OCI-LY1 (cell line): ENCODE measurements around the gene F2R.

Source experiments
- H2AFZ ChIP-seq: fragments of 200-600 bp; sonication (generic), shearing (Covaris generic); 2 replicates; pipeline ENCODE4 v1.6.0; 2014; ENCODE audit warnings: antibody characterized with exemption, mild to moderate bottlenecking, low read length
- H3F3A ChIP-seq: fragments of 200-600 bp; sonication (generic), shearing (Covaris generic); 2 replicates; pipeline ENCODE4 v1.6.0; 2014; ENCODE audit warnings: mild to moderate bottlenecking, antibody characterized with exemption, low read length, moderate library complexity; ENCODE audit not compliant: insufficient read depth
- H3K27ac ChIP-seq: fragments of 200-600 bp; sonication (generic); 2 replicates; pipeline ENCODE4 v1.5.1; 2014; ENCODE audit warnings: low read length, mixed run types, mild to moderate bottlenecking, low read depth; ENCODE audit not compliant: poor library complexity, severe bottlenecking
- H3K27me3 ChIP-seq: fragments of 200-600 bp; sonication (generic); 2 replicates; pipeline ENCODE4 v1.6.0; 2014; ENCODE audit warnings: antibody characterized with exemption, mild to moderate bottlenecking, low read length, moderate library complexity; ENCODE audit not compliant: insufficient read depth
- H3K36me3 ChIP-seq: fragments of 200-600 bp; sonication (generic); 2 replicates; pipeline ENCODE4 v1.6.1; 2014; ENCODE audit warnings: mild to moderate bottlenecking, antibody characterized with exemption, low read length, moderate library complexity, mixed read lengths; ENCODE audit not compliant: insufficient read depth
- H3K4me1 ChIP-seq: fragments of 200-600 bp; sonication (generic); 2 replicates; pipeline ENCODE4 v1.5.1; 2014; ENCODE audit warnings: mild to moderate bottlenecking, low read length, moderate library complexity; ENCODE audit not compliant: insufficient read depth, severe bottlenecking
- H3K4me2 ChIP-seq: fragments of 200-600 bp; sonication (generic), shearing (Covaris generic); 2 replicates; pipeline ENCODE4 v1.6.1; 2014; ENCODE audit warnings: low read length
- H3K4me3 ChIP-seq: fragments of 200-600 bp; sonication (generic); 2 replicates; pipeline ENCODE4 v1.5.1; 2014; ENCODE audit warnings: low read length, low read depth, mild to moderate bottlenecking, mixed read lengths; ENCODE audit not compliant: poor library complexity, severe bottlenecking
- H3K79me2 ChIP-seq: fragments of 200-600 bp; shearing (Covaris generic); 2 replicates; pipeline ENCODE4 v1.6.1; 2016; ENCODE audit warnings: mixed run types, low read length, mixed read lengths; ENCODE audit not compliant: insufficient read depth
- H3K9ac ChIP-seq: fragments of 200-600 bp; sonication (generic), shearing (Covaris generic); 2 replicates; pipeline ENCODE4 v1.6.1; 2014; ENCODE audit warnings: mild to moderate bottlenecking, low read length, mixed read lengths
- H3K9me2 ChIP-seq: fragments of 200-600 bp; sonication (generic), shearing (Covaris generic); 2 replicates; pipeline ENCODE4 v1.6.1; 2014; ENCODE audit warnings: low read depth, mild to moderate bottlenecking, low read length, mixed read lengths
- H3K9me3 ChIP-seq: fragments of 200-600 bp; shearing (Covaris generic); 2 replicates; pipeline ENCODE4 v1.6.1; 2014; ENCODE audit warnings: low read length, mixed read lengths
- H4K20me1 ChIP-seq: fragments of 200-600 bp; sonication (generic), shearing (Covaris generic); 2 replicates; pipeline ENCODE4 v1.6.0; 2016; ENCODE audit warnings: mild to moderate bottlenecking, low read length; ENCODE audit not compliant: insufficient read depth
- CTCF ChIP-seq: fragments of 200-600 bp; sonication (generic), shearing (Covaris generic); IDR thresholded peaks from 2 replicates; pipeline ENCODE4 v1.5.1; 2017; ENCODE audit warnings: mild to moderate bottlenecking, antibody characterized with exemption, low read length, moderate library complexity, mixed read lengths
- EZH2 ChIP-seq: fragments of 200-600 bp; sonication (generic), shearing (Covaris generic); IDR thresholded peaks from 2 replicates; pipeline ENCODE4 v1.8.0; 2017; ENCODE audit warnings: borderline replicate concordance, mixed run types, mild to moderate bottlenecking, antibody characterized with exemption, low read length, moderate library complexity, mixed read lengths

Gene F2R

GRCh38 chr5:76703707-76704106 lies 12.2 kb upstream of the F2R start:
- no peak for TF ChIP-seq EZH2
- TF ChIP-seq CTCF = no peak

GRCh38 chr5:76704131-76704663 lies 11.7 kb upstream of the F2R start:
- Histone ChIP-seq H4K20me1 (no peaks in the 10 kb centered on the region), H3K4me1 (no peaks in the 10 kb centered on the region), H3K36me3 (no peaks in the 10 kb centered on the region), H3K4me3 (no peak overlapping the region), H3K4me2 (no peak overlapping the region), H3K9ac (no peak overlapping the region), H3K27ac (no peak overlapping the region), H3K9me3 (no peaks in the 10 kb centered on the region), H3F3A (no peaks in the 10 kb centered on the region), H3K9me2 (no peaks in the 10 kb centered on the region), H2AFZ (no peak overlapping the region), H3K27me3 (no peaks in the 10 kb centered on the region), H3K79me2 (no peaks in the 10 kb centered on the region)
- no peak for TF ChIP-seq CTCF
- no peak for TF ChIP-seq EZH2

More at GRCh38 chr5:76703707-76704106, 12.2 kb upstream of the F2R start:
- Histone ChIP-seq H3K4me2 (no peak overlapping the region), H2AFZ (no peak overlapping the region), H3K79me2 (no peaks in the 10 kb centered on the region), H3K36me3 (no peaks in the 10 kb centered on the region), H3K9me3 (no peaks in the 10 kb centered on the region), H3K4me3 (no peak overlapping the region), H3K4me1 (no peaks in the 10 kb centered on the region), H3K27ac (no peak overlapping the region), H3F3A (no peaks in the 10 kb centered on the region), H3K9me2 (no peaks in the 10 kb centered on the region), H3K27me3 (no peaks in the 10 kb centered on the region), H3K9ac (no peak overlapping the region), H4K20me1 (no peaks in the 10 kb centered on the region)

- H3K27ac ChIP-seq = no peak overlapping the region
- H3K4me3 ChIP-seq = no peak overlapping the region
- H3K9me2 ChIP-seq = no peaks in the 10 kb centered on the region
- H3F3A ChIP-seq = no peaks in the 10 kb centered on the region
- no peaks in the 10 kb centered on the region for H3K9me3 ChIP-seq
- no peaks in the 10 kb centered on the region for H4K20me1 ChIP-seq
- no peaks in the 10 kb centered on the region for H3K4me1 ChIP-seq
- no peak overlapping the region for H2AFZ ChIP-seq
- no peak overlapping the region for H3K9ac ChIP-seq
- TF ChIP-seq CTCF (no peak), EZH2 (no peak)
- H3K36me3 ChIP-seq = no peaks in the 10 kb centered on the region
- no peaks in the 10 kb centered on the region for H3K79me2 ChIP-seq
- H3K4me2 ChIP-seq = no peak overlapping the region
- H3K27me3 ChIP-seq = no peaks in the 10 kb centered on the region
Observed at GRCh38 chr5:76705574-76705973, 10.4 kb upstream of the F2R start.
